K562 (cell line): ENCODE measurements around the gene NELL1. TPM values are rescaled to one million over a fixed set of nuclear protein-coding genes. Genes with fewer than 3 reads are reported as not detected.

ENCODE experiments used
- ATAC-seq: fragments of 200-7000 bp; cut with Tn5 transposase; 3 replicates; pipeline ENCODE4 v1.9.1; 2020; ENCODE audit warnings: moderate library complexity
- BruUV-seq: library from RNA; stranded (reverse); fragments of 400-500 nt; replicated peaks from 2 replicates; lab custom pipeline; 2021; lab: Mats Ljungman, UMichigan
- CTCF ChIA-PET: fragments of 300-600 bp; formaldehyde crosslinking; extraction: SDS; loops from one replicate; lab custom pipeline; 2021; ENCODE audit warnings: low intra/inter-chr PET ratio; lab: Yijun Ruan, JAX
- POLR2A ChIA-PET: fragments of 300-600, 350-650 bp; sonication (Branson Sonifier 250); formaldehyde crosslinking; extraction: SDS; loops from one replicate; lab custom pipeline; 2021; ENCODE audit warnings: antibody characterized with exemption, inconsistent platforms; lab: Yijun Ruan, JAX
- DNase-seq, 4 experiments: peaks; one replicate each; pipeline versions ENCODE4 v3.0.0 to v3.0.0-alpha.2; 2011 to 2018; ENCODE audit warnings: low spot score in 3 of 4, mixed read lengths in 3 of 4; ENCODE audit errors: extremely low read depth in 1 of 4
- FAIRE-seq: peaks from 2 replicates; lab custom pipeline; 2011; peaks lifted over from hg19 to GRCh38; lab: Jason Lieb, UNC
- H2AFZ ChIP-seq: 2 replicates; pipeline ENCODE4 v1.6.0; 2011; ENCODE audit warnings: low read depth, low read length, control low read depth, inconsistent platforms
- H3K27ac ChIP-seq: fragments of 200-600 bp; 3 replicates; pipeline ENCODE4 v1.8.0; 2011; ENCODE audit warnings: low read depth, mild to moderate bottlenecking, control low read depth, inconsistent platforms, low read length, moderate library complexity, mixed read lengths; ENCODE audit errors: extremely low read depth
- H3K27me3 ChIP-seq, 2 experiments: fragments of 300-600 bp in 1 of 2; 2 replicates in 1 of 2; 3 replicates in 1 of 2; pipeline versions ENCODE4 v1.6.0 to v1.8.0; 2011; ENCODE audit warnings: inconsistent platforms in 2 of 2, low read length in 2 of 2, mild to moderate bottlenecking in 1 of 2, mixed read lengths in 1 of 2, moderate library complexity in 1 of 2; ENCODE audit not compliant: control insufficient read depth in 2 of 2, insufficient read depth in 2 of 2
- H3K36me3 ChIP-seq: fragments of 300-600 bp; 3 replicates; pipeline ENCODE4 v1.8.0; 2011; ENCODE audit warnings: mild to moderate bottlenecking, low read length, inconsistent platforms; ENCODE audit not compliant: control insufficient read depth, insufficient read depth
- H3K4me1 ChIP-seq, 2 experiments: fragments of 200-600 bp in 1 of 2; replicated peaks in 1 of 2; 2 replicates in 1 of 2; 3 replicates in 1 of 2; pipeline versions ENCODE4 v1.5.1 to v1.8.0; 2011; ENCODE audit warnings: inconsistent platforms in 2 of 2, low read length in 2 of 2, mild to moderate bottlenecking in 1 of 2, mixed read lengths in 1 of 2, moderate library complexity in 1 of 2; ENCODE audit not compliant: control insufficient read depth in 2 of 2, insufficient read depth in 2 of 2
- H3K4me2 ChIP-seq: 2 replicates; pipeline ENCODE4 v1.6.1; 2011; ENCODE audit warnings: low read length, control low read depth, inconsistent platforms, mixed read lengths; ENCODE audit not compliant: insufficient read depth
- H3K4me3 ChIP-seq: fragments of 200-600 bp; sonication (generic), shearing (Covaris generic); 2 replicates; pipeline ENCODE4 v1.5.1; 2016; ENCODE audit warnings: control low read depth, inconsistent platforms
- H3K79me2 ChIP-seq: fragments of 200-600 bp; 3 replicates; pipeline ENCODE4 v1.8.0; 2011; ENCODE audit warnings: low read length, inconsistent platforms; ENCODE audit not compliant: control insufficient read depth, insufficient read depth
- H3K9ac ChIP-seq, 2 experiments: 2 replicates each; pipeline versions ENCODE4 v1.6.0 to v1.6.1; 2011; ENCODE audit warnings: low read depth in 2 of 2, low read length in 2 of 2, control low read depth in 1 of 2, inconsistent platforms in 1 of 2, mild to moderate bottlenecking in 1 of 2, mixed read lengths in 1 of 2; ENCODE audit not compliant: insufficient read depth in 1 of 2
- H3K9me1 ChIP-seq: one replicate; pipeline ENCODE4 v1.6.0; 2011; ENCODE audit warnings: inconsistent platforms, mild to moderate bottlenecking, low read length, moderate library complexity; ENCODE audit not compliant: control insufficient read depth, insufficient read depth
- H3K9me3 ChIP-seq: replicated peaks from 2 replicates; pipeline ENCODE4 v1.5.1; 2011; ENCODE audit warnings: low read depth, low read length, inconsistent platforms; ENCODE audit not compliant: control insufficient read depth, insufficient read depth
- H4K20me1 ChIP-seq: replicated peaks from 2 replicates; pipeline ENCODE4 v1.6.1; 2011; ENCODE audit warnings: low read length, inconsistent platforms, mixed read lengths; ENCODE audit not compliant: control insufficient read depth, insufficient read depth
- ATF4 ChIP-seq: fragments of 450-650 bp; formaldehyde crosslinking; IDR thresholded peaks from 2 replicates; pipeline ENCODE4 v1.4.0; 2022; ENCODE audit warnings: mild to moderate bottlenecking, moderate library complexity
- CREM ChIP-seq: IDR thresholded peaks from 2 replicates; pipeline ENCODE4 v1.6.1; 2014; ENCODE audit warnings: antibody characterized with exemption, low read depth
- ETV5 ChIP-seq: sonication (generic); formaldehyde crosslinking; IDR thresholded peaks from 2 replicates; pipeline ENCODE4 v1.4.0; 2020; ENCODE audit warnings: low read depth, mild to moderate bottlenecking, missing genetic modification reagents
- FOSL1 ChIP-seq: fragments of 200-800 bp; sonication (Bioruptor generic); conservative IDR thresholded peaks from 2 replicates; pipeline ENCODE4 v1.6.1; 2016; ENCODE audit warnings: missing genetic modification characterization, missing compliant biosample characterization
- GTF2F1 ChIP-seq: IDR thresholded peaks from 2 replicates; pipeline ENCODE4 v1.6.1; 2011; ENCODE audit warnings: low read depth, low read length, improper control_type of control experiment
- HIVEP1 ChIP-seq: fragments of 250-450 bp; sonication (Bioruptor Pico); IDR thresholded peaks from 2 replicates; pipeline ENCODE4 v1.4.0; 2020; ENCODE audit warnings: mild to moderate bottlenecking
- IRF1 ChIP-seq: sonication (generic); formaldehyde crosslinking; IDR thresholded peaks from 2 replicates; pipeline ENCODE4 v1.8.0; 2022; ENCODE audit warnings: missing genetic modification reagents, mild to moderate bottlenecking, borderline replicate concordance
- NCOA6 ChIP-seq: fragments of 450-650 bp; IDR thresholded peaks from 2 replicates; pipeline ENCODE4 v1.6.1; 2017; ENCODE audit warnings: mild to moderate bottlenecking
- NRF1 ChIP-seq, 2 experiments: fragments of 450-650 bp; IDR thresholded peaks in 1 of 2; conservative IDR thresholded peaks in 1 of 2; 2 replicates each; pipeline ENCODE4 v1.6.1; 2014; ENCODE audit warnings: mild to moderate bottlenecking in 2 of 2
- PCBP1 ChIP-seq: fragments of 200-400 bp; formaldehyde crosslinking; IDR thresholded peaks from 2 replicates; pipeline ENCODE4 v1.6.1; 2018; ENCODE audit warnings: mild to moderate bottlenecking, low read depth, low read length; ENCODE audit not compliant: poor library complexity, severe bottlenecking
- PTRF ChIP-seq: fragments of 450-650 bp; IDR thresholded peaks from 2 replicates; pipeline ENCODE4 v1.6.1; 2016; ENCODE audit warnings: mild to moderate bottlenecking, missing genetic modification characterization, missing compliant biosample characterization
- TCF15 ChIP-seq: fragments of 250-450 bp; sonication (Bioruptor Pico); IDR thresholded peaks from 2 replicates; pipeline ENCODE4 v1.8.0; 2022; ENCODE audit warnings: moderate library complexity, mild to moderate bottlenecking, inconsistent platforms
- TRIM24 ChIP-seq, 2 experiments: fragments of 450-650 bp; IDR thresholded peaks; 2 replicates each; pipeline ENCODE4 v1.6.1; 2016
- WGBS: fragments of 100-300 bp; shearing (Covaris generic); methylation state at CpG from one replicate; pipeline ENCODE4 v1.1.6; 2016; ENCODE audit warnings: low coverage, mixed read lengths; ENCODE audit not compliant: insufficient coverage; ENCODE audit errors: missing lambda C conversion rate; 5-methylcytosine and 5-hydroxymethylcytosine counted together
- in situ Hi-C: fragments of 300-500 bp; cut with MboI; formaldehyde crosslinking; loops from 4 replicates; pipeline ENCODE4 v1.15.0; 2018; ENCODE audit warnings: inconsistent platforms, mixed read lengths
- intact Hi-C: fragments of 100-400 bp; cut with micrococcal nuclease; formaldehyde crosslinking; loops from 2 replicates; pipeline ENCODE4 v1.14.2; 2022
- polyA plus RNA-seq, 8 experiments: library from polyadenylated mRNA; depleted of rRNA in 4 of 8; stranded (reverse) in 5 of 8; unstranded in 3 of 8; fragments of >200 nt; fragmentation: Nextera tagmentation in 2 of 8; fragmentation: Illumina TruSeq in 1 of 8; extraction: Ambion mirVana in 2 of 8; extraction: Trizol in 1 of 8; gene quantifications; 2 replicates each; pipeline versions ENCODE4 v1.2.1 to v1.2.3, GENCODE V29; 2011 to 2014; ENCODE audit warnings: inconsistent platforms in 1 of 8, missing spikeins in 1 of 8
- total RNA-seq, 7 experiments: library from RNA; depleted of rRNA in 6 of 7; stranded (reverse); fragments of >200 nt in 6 of 7; fragmentation: Illumina TruSeq in 2 of 7; extraction: Trizol in 2 of 7; gene quantifications; 2 replicates each; pipeline versions ENCODE4 v1.2.1 to v1.2.3, GENCODE V29; 2011 to 2021; ENCODE audit warnings: low replicate concordance in 1 of 7
- TF ChIP-seq, protein P1 (sequence below): sonication (generic); formaldehyde crosslinking; IDR thresholded peaks from 2 replicates; pipeline ENCODE4 v1.8.0; 2023; ENCODE audit warnings: mild to moderate bottlenecking, missing genetic modification reagents
- TF ChIP-seq, protein P2 (sequence below): fragments of 250-450 bp; sonication (Bioruptor Pico); IDR thresholded peaks from 2 replicates; pipeline ENCODE4 v1.8.0; 2022; ENCODE audit warnings: inconsistent platforms

NELL1 gene
- total and polyA plus RNA-seq, 9 of the 15 experiments (the other 6 are each of a cell fraction or from before 2014, with no cell fraction given) = not detected

GRCh38 chr11:20739107-20739506 is 69.7 kb downstream of the NELL1 start (continued):
- TF ChIP-seq, protein P1, sequence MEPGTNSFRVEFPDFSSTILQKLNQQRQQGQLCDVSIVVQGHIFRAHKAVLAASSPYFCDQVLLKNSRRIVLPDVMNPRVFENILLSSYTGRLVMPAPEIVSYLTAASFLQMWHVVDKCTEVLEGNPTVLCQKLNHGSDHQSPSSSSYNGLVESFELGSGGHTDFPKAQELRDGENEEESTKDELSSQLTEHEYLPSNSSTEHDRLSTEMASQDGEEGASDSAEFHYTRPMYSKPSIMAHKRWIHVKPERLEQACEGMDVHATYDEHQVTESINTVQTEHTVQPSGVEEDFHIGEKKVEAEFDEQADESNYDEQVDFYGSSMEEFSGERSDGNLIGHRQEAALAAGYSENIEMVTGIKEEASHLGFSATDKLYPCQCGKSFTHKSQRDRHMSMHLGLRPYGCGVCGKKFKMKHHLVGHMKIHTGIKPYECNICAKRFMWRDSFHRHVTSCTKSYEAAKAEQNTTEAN (CRISPR knock-in tag) = no peak
- no peak for TF ChIP-seq NCOA6
- TF ChIP-seq HIVEP1 (CRISPR knock-in tag) = no peak
- TF ChIP-seq ATF4 (CRISPR knock-in tag) = no peak
- TF ChIP-seq, protein P2, sequence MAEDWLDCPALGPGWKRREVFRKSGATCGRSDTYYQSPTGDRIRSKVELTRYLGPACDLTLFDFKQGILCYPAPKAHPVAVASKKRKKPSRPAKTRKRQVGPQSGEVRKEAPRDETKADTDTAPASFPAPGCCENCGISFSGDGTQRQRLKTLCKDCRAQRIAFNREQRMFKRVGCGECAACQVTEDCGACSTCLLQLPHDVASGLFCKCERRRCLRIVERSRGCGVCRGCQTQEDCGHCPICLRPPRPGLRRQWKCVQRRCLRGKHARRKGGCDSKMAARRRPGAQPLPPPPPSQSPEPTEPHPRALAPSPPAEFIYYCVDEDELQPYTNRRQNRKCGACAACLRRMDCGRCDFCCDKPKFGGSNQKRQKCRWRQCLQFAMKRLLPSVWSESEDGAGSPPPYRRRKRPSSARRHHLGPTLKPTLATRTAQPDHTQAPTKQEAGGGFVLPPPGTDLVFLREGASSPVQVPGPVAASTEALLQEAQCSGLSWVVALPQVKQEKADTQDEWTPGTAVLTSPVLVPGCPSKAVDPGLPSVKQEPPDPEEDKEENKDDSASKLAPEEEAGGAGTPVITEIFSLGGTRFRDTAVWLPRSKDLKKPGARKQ (CRISPR knock-in tag) = no peak

DNA sequence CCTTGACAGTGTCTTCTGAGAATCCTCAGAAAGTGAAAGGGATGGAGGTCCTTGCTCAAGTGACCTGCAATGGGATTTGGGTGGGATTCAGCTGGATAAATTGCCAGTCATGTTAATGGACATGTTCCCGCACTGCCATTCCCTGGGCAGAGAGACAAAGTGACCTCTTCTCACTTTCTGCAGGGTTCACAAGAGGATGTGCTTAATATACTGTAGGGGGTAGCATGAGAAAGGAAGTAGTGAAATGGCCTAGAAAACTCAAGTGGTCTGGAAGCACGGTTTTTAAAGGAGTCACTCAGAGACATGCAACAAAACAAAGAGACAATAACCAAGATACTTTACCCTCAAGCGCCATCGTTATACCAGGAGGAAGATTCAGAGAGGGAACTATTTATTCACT is 70.2 kb downstream of the NELL1 start:
- Histone ChIP-seq H2AFZ (no peak overlapping the region), H3K4me3 (no peak overlapping the region), H3K4me1 (no peaks in the 10 kb centered on the region), H3K9ac (no peak overlapping the region), H3K36me3 (no peaks in the 10 kb centered on the region), H3K27ac (no peak overlapping the region), H4K20me1 (no peaks in the 10 kb centered on the region), H3K79me2 (no peaks in the 10 kb centered on the region), H3K4me2 (no peak overlapping the region), H3K9me3 (no peaks in the 10 kb centered on the region), H3K9me1 (no peaks in the 10 kb centered on the region), H3K27me3 (no peaks in the 10 kb centered on the region)
- no peak for DNase-seq
- ChIA-PET CTCF (no interaction called here), POLR2A (no interaction called here)
- 0% methylated on average over 4 of the region's 4 CpGs for WGBS
- in situ Hi-C loops (no loop called here), intact Hi-C loops (no loop called here)
- FAIRE-seq = no peak
- ATAC-seq = no peak
- no TSS peak for BruUV-seq
- TF ChIP-seq IRF1 (CRISPR knock-in tag) (no peak), NRF1 (conservative IDR thresholded peaks at IDR 0.05 in 1 of 2, IDR thresholded peaks at IDR 0.05 in 1 of 2) (no peak), FOSL1 (no peak), PCBP1 (no peak), TRIM24 (IDR thresholded peaks at IDR 0.05) (no peak), ETV5 (CRISPR knock-in tag) (no peak), GTF2F1 (no peak), TCF15 (CRISPR knock-in tag) (no peak), CREM (no peak), PTRF (tag) (no peak)
